ENCODE results near the gene FBXL16.

FBXL16 gene

DNA sequence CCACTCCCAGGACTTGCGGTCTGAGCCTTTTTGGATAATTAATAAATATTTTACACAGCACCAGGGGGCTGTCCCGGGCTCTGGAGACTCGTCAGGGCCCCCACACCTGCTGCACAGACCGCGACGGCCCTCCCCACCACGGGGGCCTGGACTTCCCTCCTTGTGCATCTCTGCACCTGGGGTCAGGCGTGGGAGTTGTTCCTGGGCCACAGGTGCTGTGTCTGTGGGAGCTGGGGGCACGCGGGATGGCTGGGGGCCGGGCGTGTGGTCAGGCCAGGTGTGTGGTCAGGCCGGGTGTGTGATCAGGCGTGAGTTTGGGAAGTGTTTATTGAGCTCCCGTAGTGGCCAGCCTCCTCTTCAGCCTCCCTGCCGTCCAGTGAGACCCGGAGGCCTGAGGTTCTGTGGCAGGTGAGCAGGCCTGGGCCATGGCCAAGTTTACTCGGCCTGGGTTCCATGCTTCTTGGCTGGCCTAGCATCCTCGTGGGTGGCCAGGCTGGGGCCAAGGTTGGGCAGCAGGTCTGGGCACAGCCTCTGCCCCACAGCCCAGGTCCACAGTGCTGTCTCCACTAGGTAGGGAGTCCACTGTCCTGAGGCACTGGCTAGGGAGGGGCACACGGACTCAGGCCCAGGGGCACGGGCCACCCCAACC, 27.3 kb downstream of the FBXL16 start:
- no peak for DNase-seq (ENCODE audit: low read depth in 2 of 2)

GRCh38 chr16:677316-678190, 28.0 kb downstream of the FBXL16 start:
- no peak for DNase-seq (ENCODE audit: low read depth in 2 of 2)

GRCh38 chr16:676913-677312, 28.7 kb downstream of the FBXL16 start:
- no peak for DNase-seq (ENCODE audit: low read depth in 2 of 2)

- no peak for DNase-seq (ENCODE audit: low read depth in 2 of 2)
Observed at GRCh38 chr16:676565-676902, 29.1 kb downstream of the FBXL16 start.

- DNase-seq (ENCODE audit: low read depth in 2 of 2), result no peak
Observed at GRCh38 chr16:675884-676564, 29.6 kb downstream of the FBXL16 start.

DNA sequence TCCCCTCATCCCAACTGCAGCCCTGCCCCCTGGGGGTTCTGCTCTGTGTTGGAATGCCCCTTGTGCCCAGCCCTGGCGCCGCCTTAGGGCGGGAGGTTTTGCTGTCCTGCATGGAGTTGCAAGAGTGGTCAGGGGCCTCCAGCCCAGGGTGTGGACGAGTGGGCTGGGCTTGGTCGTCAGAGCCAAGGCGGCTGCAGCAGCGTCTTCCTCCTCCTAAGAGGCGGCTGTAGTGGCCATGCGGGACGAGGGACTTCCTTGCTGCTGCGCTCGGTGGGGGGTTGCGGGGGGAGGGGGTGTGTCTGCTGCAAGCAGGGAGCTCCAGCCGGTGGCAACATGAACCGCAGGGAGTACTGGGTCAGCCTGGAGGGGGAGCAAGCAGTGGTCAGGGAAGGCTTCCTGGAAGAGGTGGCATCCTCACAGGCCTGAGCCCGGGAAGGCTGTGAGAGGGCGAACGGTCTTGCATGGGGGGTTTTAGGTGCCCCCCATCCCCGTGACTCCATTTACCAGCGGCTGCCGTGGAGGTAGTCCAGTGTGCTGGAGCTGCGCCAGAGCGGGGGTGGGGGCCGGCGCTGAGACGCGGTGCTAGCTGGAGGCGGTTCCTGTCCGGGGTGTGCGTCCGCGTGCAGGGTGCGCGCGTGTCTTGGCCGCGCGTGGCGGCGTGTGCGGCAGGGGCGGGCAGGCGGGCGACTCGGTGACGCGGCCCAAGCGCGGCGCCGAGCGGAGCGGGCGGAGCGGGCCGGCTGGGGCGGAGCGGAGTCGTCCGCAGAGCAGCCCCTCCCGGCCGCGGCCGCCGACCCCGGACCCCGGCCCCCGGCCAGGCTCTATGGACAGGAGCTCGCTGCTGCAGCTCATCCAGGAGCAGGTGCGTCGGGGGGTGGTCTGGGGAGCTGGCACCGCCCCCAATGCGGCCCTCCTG, 30.4 kb downstream of the FBXL16 start, which contains the start of gene RHBDL1:
Gene RHBDL1, plus strand, starts transcription at position 704 of the 916 bp plus-strand sequence. Its CDS starts 120 bp downstream, at position 824.
- DNase-seq (ENCODE audit: low read depth in 2 of 2), result no peak

- DNase-seq (ENCODE audit: low read depth in 2 of 2), result no peak
Observed at GRCh38 chr16:674214-674881, 31.3 kb downstream of the FBXL16 start.

- no peak for DNase-seq (ENCODE audit: low read depth in 2 of 2)
Observed at GRCh38 chr16:673399-673991, 32.1 kb downstream of the FBXL16 start.

DNA sequence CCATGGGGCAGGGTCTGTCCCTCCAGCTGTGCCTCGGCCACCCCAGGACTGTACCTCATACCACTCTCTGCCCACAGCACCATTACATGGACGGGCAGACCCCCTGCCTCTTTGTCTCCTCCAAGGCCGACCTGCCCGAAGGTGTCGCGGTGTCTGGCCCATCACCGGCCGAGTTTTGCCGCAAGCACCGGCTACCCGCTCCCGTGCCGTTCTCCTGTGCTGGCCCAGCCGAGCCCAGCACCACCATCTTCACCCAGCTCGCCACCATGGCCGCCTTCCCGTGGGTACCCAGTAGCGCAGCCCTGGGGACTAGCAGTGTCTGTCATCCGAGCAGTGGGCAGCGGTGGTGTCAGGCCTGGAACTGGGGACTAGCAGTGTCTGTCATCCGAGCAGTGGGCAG, 32.8 kb downstream of the FBXL16 start:
- DNase-seq (ENCODE audit: low read depth in 2 of 2), result no peak

DNA sequence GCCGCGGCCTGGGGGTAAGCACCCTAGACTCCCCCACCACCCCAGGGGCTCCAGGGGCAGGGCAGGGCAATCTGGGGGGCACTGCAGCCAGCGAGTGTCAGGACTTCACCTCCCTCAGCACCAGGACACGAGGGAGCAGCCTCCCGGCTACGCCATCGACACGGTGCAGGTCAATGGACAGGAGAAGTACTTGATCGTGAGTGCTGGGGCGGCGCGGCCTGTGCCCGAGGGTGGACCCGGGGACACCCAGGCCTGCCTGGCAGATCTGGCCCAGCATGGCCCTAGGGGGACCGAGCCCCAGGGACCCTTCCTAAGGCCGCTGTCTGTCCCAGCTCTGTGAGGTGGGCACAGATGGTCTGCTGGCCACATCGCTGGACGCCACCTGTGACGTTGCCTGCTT, 33.2 kb downstream of the FBXL16 start:
- no peak for DNase-seq (ENCODE audit: low read depth in 2 of 2)

GRCh38 chr16:671353-672131, 34.1 kb downstream of the FBXL16 start:
- DNase-seq (ENCODE audit: low read depth in 2 of 2), result no peak

DNA sequence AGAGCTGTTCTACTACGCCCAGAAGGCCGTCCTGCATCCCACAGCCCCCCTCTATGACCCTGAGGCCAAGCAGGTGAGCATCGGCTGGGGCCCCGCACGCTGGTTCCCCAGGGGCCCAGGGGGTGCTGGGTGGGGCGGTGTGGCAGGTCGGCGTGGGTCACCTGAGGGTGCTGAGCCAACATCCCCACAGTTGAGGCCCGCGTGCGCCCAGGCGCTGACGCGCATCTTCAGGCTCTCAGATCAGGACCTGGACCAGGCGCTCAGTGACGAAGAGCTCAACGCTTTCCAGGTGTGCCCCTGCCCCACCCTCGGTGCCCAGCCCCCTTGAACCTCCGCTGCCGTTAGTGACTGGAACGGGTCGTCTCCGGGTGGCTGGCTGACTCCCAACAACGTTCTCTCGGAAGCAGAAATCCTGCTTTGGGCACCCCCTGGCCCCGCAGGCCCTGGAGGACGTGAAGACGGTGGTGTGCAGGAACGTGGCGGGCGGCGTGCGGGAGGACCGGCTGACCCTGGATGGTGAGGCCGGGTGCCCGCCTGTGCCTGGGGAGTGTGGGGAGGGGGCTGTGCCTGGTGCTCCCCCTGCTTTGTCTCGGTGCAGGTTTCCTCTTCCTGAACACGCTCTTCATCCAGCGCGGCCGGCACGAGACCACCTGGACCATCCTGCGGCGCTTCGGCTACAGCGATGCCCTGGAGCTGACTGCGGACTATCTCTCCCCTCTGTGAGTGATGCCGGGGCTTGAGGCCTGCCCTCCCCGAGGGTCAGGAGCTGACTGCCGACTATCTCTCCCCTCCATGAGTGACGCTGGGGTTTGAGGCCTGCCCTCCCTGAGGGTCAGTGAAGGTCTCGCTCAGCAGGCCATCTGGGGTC, 34.9 kb downstream of the FBXL16 start:
- DNase-seq (ENCODE audit: low read depth in 2 of 2), result no peak

DNA sequence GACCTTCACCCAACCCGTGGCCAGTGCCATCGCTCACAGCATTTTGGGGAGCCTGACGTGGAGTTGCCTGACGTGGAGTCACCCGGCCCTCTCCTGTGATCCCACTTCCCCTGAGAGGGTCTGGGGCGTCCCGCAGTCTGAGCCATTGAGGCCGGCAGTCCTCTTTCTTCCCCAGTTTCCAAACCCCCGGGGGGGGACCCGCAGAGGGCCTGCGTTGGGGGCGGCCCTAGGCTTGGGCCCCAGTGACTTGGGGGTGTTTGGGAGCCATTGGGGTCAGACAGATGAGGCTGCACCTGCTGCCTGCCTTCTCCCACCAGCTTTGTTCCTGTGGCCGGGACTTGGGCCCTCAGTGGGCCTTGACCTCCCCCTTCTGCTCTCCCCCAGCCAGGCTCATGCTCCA, 35.9 kb downstream of the FBXL16 start:
- no peak for DNase-seq (ENCODE audit: low read depth in 2 of 2)

- DNase-seq (ENCODE audit: low read depth in 2 of 2), result no peak
Observed at GRCh38 chr16:668519-669171, 37.0 kb downstream of the FBXL16 start.

DNA sequence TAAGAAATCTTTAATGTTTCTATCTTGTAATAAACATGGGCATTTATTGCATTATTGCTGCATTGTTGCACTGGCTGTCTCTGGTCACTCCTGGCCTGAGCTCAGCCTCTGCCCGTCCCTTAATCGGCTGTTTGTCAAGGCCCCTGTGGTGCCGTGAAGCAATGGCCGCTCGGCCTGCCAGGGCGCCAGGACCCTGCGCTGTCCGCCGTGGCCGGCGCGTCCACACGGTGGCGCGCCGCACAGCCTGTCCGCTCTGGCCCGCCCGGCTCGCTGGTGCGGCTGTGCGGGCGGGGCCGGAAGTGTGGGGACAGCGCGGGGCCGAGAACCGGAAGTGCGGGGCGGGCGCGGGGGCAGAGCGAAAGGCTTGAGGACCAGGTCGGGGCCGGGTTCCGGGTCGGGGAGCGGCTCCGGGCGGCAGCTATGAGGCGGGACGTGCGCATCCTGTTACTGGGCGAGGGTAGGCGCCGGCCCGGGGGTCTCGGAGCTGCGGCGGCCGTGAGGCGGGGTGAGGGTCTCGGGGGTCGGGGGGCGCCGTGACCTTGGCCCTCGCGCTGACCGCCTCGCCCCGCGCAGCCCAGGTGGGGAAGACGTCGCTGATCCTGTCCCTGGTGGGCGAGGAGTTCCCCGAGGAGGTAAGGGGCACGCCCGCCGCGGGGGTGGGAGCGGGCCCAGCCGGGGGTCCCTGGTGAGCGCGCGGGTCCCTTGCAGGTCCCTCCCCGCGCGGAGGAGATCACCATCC, 37.7 kb downstream of the FBXL16 start, which contains the start of gene RHOT2:
Gene RHOT2, plus strand, starts transcription at position 353 of the 739 bp plus-strand sequence. Its CDS starts 68 bp downstream, at position 421.
- DNase-seq (ENCODE audit: low read depth in 2 of 2), result peak; percentile 69

DNA sequence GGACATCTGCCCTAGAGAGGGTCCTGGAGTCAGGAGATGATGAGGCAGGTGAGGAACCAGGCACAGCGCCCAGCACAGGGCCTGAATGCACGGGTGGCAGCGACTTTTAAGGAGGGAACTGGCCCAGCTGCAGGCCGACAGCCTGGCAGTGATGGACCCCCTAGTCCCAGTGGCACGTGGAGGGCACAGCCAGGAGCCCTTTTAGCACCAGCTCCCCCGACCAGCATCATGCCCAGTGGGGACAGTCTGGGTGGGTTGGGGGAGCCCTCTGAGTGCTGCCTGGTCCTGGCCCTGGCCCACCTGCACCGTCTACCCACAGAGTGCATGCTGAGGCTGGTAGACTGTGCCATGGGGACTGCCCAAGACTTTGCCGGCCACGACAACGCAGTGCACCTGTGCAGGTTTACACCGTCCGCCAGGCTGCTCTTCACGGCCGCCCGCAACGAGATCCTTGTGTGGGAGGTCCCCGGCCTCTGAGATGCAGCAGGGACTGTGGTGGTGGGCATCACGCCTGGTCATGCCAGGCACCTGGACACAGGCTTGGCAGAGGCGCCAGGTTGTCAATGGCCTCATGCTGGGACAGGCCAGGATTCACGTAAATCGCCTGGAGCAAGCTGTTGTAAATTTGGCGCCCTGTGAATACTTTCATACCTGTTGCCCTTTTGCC, 38.4 kb downstream of the FBXL16 start:
- no peak for DNase-seq (ENCODE audit: low read depth in 2 of 2)

DNA sequence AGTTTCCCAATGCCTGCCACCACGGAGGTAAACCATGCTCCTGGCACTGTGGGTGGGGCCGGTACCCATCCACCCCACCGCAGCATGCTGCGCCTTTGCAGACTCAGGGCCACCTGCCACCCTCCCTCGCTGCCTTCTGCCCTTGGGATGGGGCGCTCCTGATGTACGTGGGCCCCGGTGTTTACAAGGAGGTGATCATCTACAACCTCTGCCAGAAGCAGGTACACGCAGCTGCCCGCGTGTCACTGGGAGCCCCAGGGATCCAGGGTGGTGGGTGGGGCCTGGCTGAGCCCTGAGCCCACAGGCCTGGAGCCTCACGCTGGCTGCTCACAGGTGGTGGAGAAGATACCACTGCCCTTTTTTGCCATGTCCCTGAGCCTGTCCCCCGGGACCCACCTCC, 39.0 kb downstream of the FBXL16 start:
- no peak for DNase-seq (ENCODE audit: low read depth in 2 of 2)

Data from fibroblast of skin of left quadriceps (primary cell).